H1 (cell line): ENCODE results near the gene RAB3B. TPM values are rescaled to one million over a fixed set of nuclear protein-coding genes. Genes with fewer than 3 reads are reported as not detected.

ENCODE experiments used
- CTCF ChIA-PET: fragments of 300-600 bp; sonication (Branson Sonifier 250); formaldehyde crosslinking; loops from one replicate; lab custom pipeline; 2021; ENCODE audit not compliant: partially characterized antibody; lab: Charles Lee
- POLR2A ChIA-PET: fragments of 300-600 bp; sonication (Branson Sonifier 250); formaldehyde crosslinking; loops from one replicate; lab custom pipeline; 2021; ENCODE audit warnings: inconsistent platforms; ENCODE audit not compliant: partially characterized antibody; lab: Charles Lee
- DNase-seq, 2 experiments: peaks; one replicate each; pipeline versions ENCODE4 v3.0.0 to v3.0.0-alpha.2; 2010 to 2022; ENCODE audit warnings: low spot score in 2 of 2, low read depth in 1 of 2, mixed read lengths in 1 of 2
- FAIRE-seq: peaks from 2 replicates; lab custom pipeline; 2011; peaks lifted over from hg19 to GRCh38; lab: Jason Lieb, UNC
- H2AFZ ChIP-seq: 2 replicates; pipeline ENCODE4 v1.8.1; 2012; ENCODE audit warnings: low read length, inconsistent platforms
- H2AK5ac ChIP-seq: 2 replicates; pipeline ENCODE4 v1.6.1; 2013; ENCODE audit warnings: low read depth, low read length
- H2BK120ac ChIP-seq: replicated peaks from 2 replicates; pipeline ENCODE3; 2013; ENCODE audit warnings: low read depth, low read length, inconsistent platforms
- H2BK12ac ChIP-seq: 2 replicates; pipeline ENCODE4 v1.6.1; 2013; ENCODE audit warnings: low read depth, low read length
- H2BK15ac ChIP-seq: 2 replicates; pipeline ENCODE4 v1.6.1; 2013; ENCODE audit warnings: low read length
- H2BK20ac ChIP-seq: 2 replicates; pipeline ENCODE4 v1.6.1; 2013; ENCODE audit warnings: low read length
- H2BK5ac ChIP-seq: 2 replicates; pipeline ENCODE4 v1.6.1; 2013; ENCODE audit warnings: low read depth, low read length
- H3K14ac ChIP-seq: 2 replicates; pipeline ENCODE4 v1.6.1; 2013; ENCODE audit warnings: inconsistent platforms; ENCODE audit not compliant: insufficient read length
- H3K18ac ChIP-seq: 2 replicates; pipeline ENCODE4 v1.6.1; 2013; ENCODE audit warnings: low read length; ENCODE audit errors: extremely low read depth
- H3K23ac ChIP-seq: 2 replicates; pipeline ENCODE4 v1.6.1; 2013; ENCODE audit warnings: inconsistent platforms; ENCODE audit not compliant: insufficient read length
- H3K23me2 ChIP-seq: 2 replicates; pipeline ENCODE4 v1.6.1; 2013; ENCODE audit warnings: low read depth, low read length
- H3K27ac ChIP-seq: 2 replicates; pipeline ENCODE4 v1.6.1; 2011; ENCODE audit warnings: low read depth, low read length, inconsistent platforms
- H3K27me3 ChIP-seq, 4 experiments: replicated peaks in 1 of 4; 1 replicate in 1 of 4; 2 replicates in 3 of 4; pipeline versions ENCODE4 v1.6.1 to v1.8.1; 2011 to 2013; ENCODE audit warnings: low read length in 3 of 4, mild to moderate bottlenecking in 3 of 4, inconsistent platforms in 2 of 4, mixed read lengths in 2 of 4, moderate library complexity in 1 of 4; ENCODE audit not compliant: control insufficient read depth in 3 of 4, insufficient read depth in 3 of 4; ENCODE audit errors: extremely low read depth in 1 of 4
- H3K36me3 ChIP-seq, 4 experiments: 2 replicates each; pipeline versions ENCODE4 v1.6.1 to v1.8.1; 2011 to 2013; ENCODE audit warnings: mild to moderate bottlenecking in 4 of 4, low read length in 3 of 4, moderate library complexity in 2 of 4, control low read depth in 1 of 4, inconsistent platforms in 1 of 4; ENCODE audit not compliant: insufficient read depth in 4 of 4, control insufficient read depth in 2 of 4
- H3K4ac ChIP-seq: replicated peaks from 2 replicates; pipeline ENCODE3; 2013; ENCODE audit warnings: low read length, low read depth, mixed read lengths, inconsistent platforms; ENCODE audit not compliant: insufficient read length
- H3K4me1 ChIP-seq, 4 experiments: replicated peaks in 1 of 4; 1 replicate in 1 of 4; 2 replicates in 3 of 4; pipeline versions ENCODE4 v1.6.1 to v1.8.1; 2011 to 2013; ENCODE audit warnings: low read length in 3 of 4, inconsistent platforms in 2 of 4, mixed read lengths in 1 of 4; ENCODE audit not compliant: insufficient read depth in 4 of 4, control insufficient read depth in 3 of 4
- H3K4me2 ChIP-seq, 2 experiments: 2 replicates each; pipeline versions ENCODE4 v1.6.1 to v1.8.1; 2011 to 2013; ENCODE audit warnings: low read depth in 2 of 2, low read length in 2 of 2, control low read depth in 1 of 2, inconsistent platforms in 1 of 2, mild to moderate bottlenecking in 1 of 2; ENCODE audit not compliant: insufficient read depth in 1 of 2
- H3K4me3 ChIP-seq, 4 experiments: fragments of 200-600, 300-600 bp in 1 of 4; sonication (generic), shearing (Covaris generic), sonication (Bioruptor Twin) in 1 of 4; 2 replicates each; pipeline versions ENCODE4 v1.5.1 to v1.8.1; 2011 to 2016; ENCODE audit warnings: low read length in 4 of 4, low read depth in 3 of 4, control low read depth in 2 of 4, inconsistent platforms in 2 of 4, mild to moderate bottlenecking in 2 of 4, mixed read lengths in 1 of 4, moderate library complexity in 1 of 4; ENCODE audit not compliant: insufficient read depth in 2 of 4; ENCODE audit errors: extremely low read depth in 1 of 4
- H3K56ac ChIP-seq: replicated peaks from 2 replicates; pipeline ENCODE3; 2013; ENCODE audit warnings: low read depth, mild to moderate bottlenecking, mixed read lengths, low read length, inconsistent platforms; ENCODE audit not compliant: insufficient read length
- H3K79me1 ChIP-seq: 2 replicates; pipeline ENCODE4 v1.6.1; 2013; ENCODE audit warnings: low read depth, low read length, control low read depth
- H3K79me2 ChIP-seq, 2 experiments: 2 replicates each; pipeline versions ENCODE4 v1.6.1 to v1.8.1; 2012 to 2013; ENCODE audit warnings: low read length in 2 of 2, mild to moderate bottlenecking in 2 of 2, inconsistent platforms in 1 of 2; ENCODE audit not compliant: insufficient read depth in 2 of 2, control insufficient read depth in 1 of 2
- H3K9ac ChIP-seq, 4 experiments: replicated peaks in 1 of 4; 1 replicate in 1 of 4; 2 replicates in 3 of 4; pipeline versions ENCODE4 v1.6.1 to v1.8.1; 2011 to 2013; ENCODE audit warnings: low read depth in 3 of 4, low read length in 3 of 4, control low read depth in 2 of 4, mild to moderate bottlenecking in 2 of 4, moderate library complexity in 2 of 4, inconsistent platforms in 1 of 4; ENCODE audit errors: extremely low read depth in 1 of 4
- H3K9me3 ChIP-seq, 2 experiments: 2 replicates each; pipeline versions ENCODE4 v1.6.1 to v1.8.1; 2012 to 2013; ENCODE audit warnings: mild to moderate bottlenecking in 2 of 2, moderate library complexity in 2 of 2, control low read depth in 1 of 2, inconsistent platforms in 1 of 2, low read depth in 1 of 2, low read length in 1 of 2, mixed read lengths in 1 of 2; ENCODE audit not compliant: insufficient read depth in 2 of 2
- H4K20me1 ChIP-seq, 2 experiments: replicated peaks in 1 of 2; 2 replicates each; pipeline versions ENCODE3 to v1.8.1; 2011 to 2013; ENCODE audit warnings: inconsistent platforms in 2 of 2, low read length in 2 of 2, mild to moderate bottlenecking in 1 of 2; ENCODE audit not compliant: insufficient read depth in 2 of 2, control insufficient read depth in 1 of 2
- H4K5ac ChIP-seq: 2 replicates; pipeline ENCODE4 v1.6.1; 2013; ENCODE audit warnings: low read length, low read depth, mixed read lengths, inconsistent platforms; ENCODE audit not compliant: insufficient read length
- H4K8ac ChIP-seq: 2 replicates; pipeline ENCODE4 v1.8.0; 2013; ENCODE audit warnings: mild to moderate bottlenecking, moderate library complexity, low read length, inconsistent platforms; ENCODE audit not compliant: insufficient read depth; ENCODE audit errors: extremely low read depth
- H4K91ac ChIP-seq: replicated peaks from 2 replicates; pipeline ENCODE3; 2013; ENCODE audit warnings: low read length, mixed read lengths, inconsistent platforms; ENCODE audit not compliant: insufficient read length
- WGBS, 2 experiments: shearing (Covaris generic) in 1 of 2; methylation state at CpG; one replicate each; pipeline versions ENCODE4 v1.1.6 to v1.1.7; 2013 to 2015; ENCODE audit warnings: low lambda C conversion rate in 2 of 2, mixed read lengths in 2 of 2, inconsistent platforms in 1 of 2, low coverage in 1 of 2, missing lambda C conversion rate in 1 of 2; ENCODE audit not compliant: insufficient replicate concordance in 2 of 2, insufficient coverage in 1 of 2, insufficient read length in 1 of 2; ENCODE audit errors: extremely low coverage in 1 of 2, missing lambda C conversion rate in 1 of 2; 5-methylcytosine and 5-hydroxymethylcytosine counted together
- polyA plus RNA-seq, 7 experiments: library from polyadenylated mRNA; depleted of rRNA in 3 of 7; stranded (reverse) in 5 of 7; unstranded in 2 of 7; fragments of >200 nt in 5 of 7; fragments of 200-250 nt in 2 of 7; gene quantifications; 1 replicate in 5 of 7; 2 replicates in 1 of 7; 4 replicates in 1 of 7; pipeline versions ENCODE4 v1.2.1 to v1.2.3, GENCODE V29; 2011 to 2013; ENCODE audit warnings: missing spikeins in 2 of 7, mixed read lengths in 2 of 7
- total RNA-seq: library from RNA; stranded (reverse); fragmentation: NEBNext Ultra II Directional; extraction: Animal tissue kit (Norgen Biotek cat#: 25700); gene quantifications from 2 replicates; pipeline ENCODE4 v1.2.1, GENCODE V29; 2021

The RAB3B gene
- total and polyA plus RNA-seq, 2 of the 8 experiments (the other 6 are each of a cell fraction or from before 2014, with no cell fraction given), result 12.5 to 36.8 TPM

DNA sequence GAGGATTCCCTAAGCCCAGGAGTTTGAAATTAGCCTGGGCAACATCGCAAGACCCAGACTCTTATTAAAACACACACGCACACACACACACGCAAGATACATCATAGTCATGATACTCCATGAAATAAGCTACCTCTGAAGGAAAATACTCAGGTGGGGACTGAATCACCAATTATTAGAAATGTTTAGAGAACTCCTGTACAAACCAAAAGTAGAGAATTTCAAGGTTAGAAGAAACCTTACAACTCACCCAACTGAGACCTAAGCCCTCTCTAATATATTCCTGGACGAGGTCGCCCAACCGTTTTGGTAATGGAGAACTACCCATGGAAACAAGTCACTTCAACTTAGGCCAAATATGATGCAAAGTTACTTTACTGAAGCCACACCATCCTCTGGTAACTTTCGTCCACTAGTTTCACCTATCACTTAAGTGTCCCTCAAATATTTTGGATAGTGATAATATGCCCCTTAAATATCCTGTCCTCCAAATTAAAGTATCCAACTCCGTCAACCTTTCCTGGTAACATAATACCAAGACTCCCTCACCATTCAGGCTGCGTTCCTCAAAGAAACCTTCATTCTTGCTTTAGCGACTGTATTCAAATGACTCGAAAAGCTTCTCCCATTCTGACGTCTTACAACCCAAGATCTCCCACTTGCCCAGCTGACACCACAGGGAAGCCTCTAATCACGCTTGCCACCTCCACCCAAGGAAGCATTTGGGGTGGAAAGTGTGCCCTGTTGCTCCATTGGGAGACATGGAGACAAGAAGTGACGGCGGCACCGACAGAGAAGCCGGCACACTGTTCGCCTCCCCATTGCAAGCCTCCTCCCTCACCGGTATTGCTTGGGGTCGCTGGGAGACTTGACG is 112.8 kb downstream of the RAB3B start:
- Histone ChIP-seq H3K4me3 (peak overlapping the region; percentile 83 to 96 (median 93)), H3K36me3 (no peaks in the 10 kb centered on the region; a peak in 1 of 8 replicates), H3K9me3 (no peaks in the 10 kb centered on the region), H4K5ac (peak overlapping the region; percentile 93), H3K56ac (peak overlapping the region; percentile 84), H3K23ac (no peak overlapping the region), H3K27me3 (no peaks in the 10 kb centered on the region; a peak in 1 of 7 replicates), H2BK20ac (no peak overlapping the region), H3K27ac (peak overlapping the region; percentile 95), H4K20me1 (peaks cover 0 to 2% of the 10 kb centered on the region in 2 experiments), H2BK5ac (peak overlapping the region; percentile 97), H3K23me2 (peaks cover 5% of the 10 kb centered on the region; the same call in 1 of the 2 replicates), H4K8ac (peak overlapping the region; percentile 93; the same call in 1 of the 2 replicates), H2BK120ac (no peak overlapping the region), H3K9ac (peak overlapping the region; percentile 77 to 96 (median 92)), H4K91ac (no peak overlapping the region), H2AFZ (no peak overlapping the region; the same call in 1 of the 2 replicates), H2BK15ac (no peak overlapping the region), H3K79me1 (no peaks in the 10 kb centered on the region), H3K14ac (no peak overlapping the region), H3K79me2 (peaks cover 19 to 55% of the 10 kb centered on the region in 2 experiments), H3K4me1 (peaks cover 2 to 7% (median 3%) of the 10 kb centered on the region in 4 experiments; a peak in 4 of 7 replicates), H3K18ac (peak overlapping the region; percentile 99; the same call in 1 of the 2 replicates), H2AK5ac (no peak overlapping the region), H2BK12ac (peak overlapping the region; percentile 84; the same call in 1 of the 2 replicates), H3K4me2 (peak overlapping the region; percentile 75 to 92), H3K4ac (no peak overlapping the region)
- DNase-seq (no peak), FAIRE-seq (no peak)
- WGBS, 2 experiments, result 16% methylated on average over 21 of the region's 21 CpGs; no CpG with 5 or more reads in 1 of the 2 experiments
- ChIA-PET POLR2A (interaction anchor here (0.8 to 2.8 kb wide), 13 partner anchors 8 to 178 kb away, joined by 3 to 17 read pairs (median 4); partner anchors contain the start of gene TXNDC12), CTCF (interaction anchor here (0.9 to 1.6 kb wide), 3 partner anchors 9 to 48 kb away, joined by 3 to 4 read pairs (median 3); no protein-coding TSS in a partner anchor)
